Smooth muscle cell (in vitro differentiated cells): ENCODE results near the gene ADI1. TPM values are rescaled to one million over a fixed set of nuclear protein-coding genes. Genes with fewer than 3 reads are reported as not detected.
A peak's percentile ranks its signal among the peaks of the same experiment; 100 is the strongest.
"Not testable (repeated sequence)": the region's sequence is repeated elsewhere in the genome, so short reads cannot be mapped to it uniquely, and the experiment has no call there.

Source experiments
- DNase-seq: peaks from one replicate; lab custom pipeline; 2025; ENCODE audit not compliant: unreplicated experiment; lab: John Stamatoyannopoulos, UW
- H2AFZ ChIP-seq: fragments of 200-600 bp; sonication (generic); 2 replicates; pipeline ENCODE4 v1.6.0; 2016; ENCODE audit warnings: antibody characterized with exemption, low read depth, mild to moderate bottlenecking
- H3F3A ChIP-seq: fragments of 200-600 bp; sonication (generic); 2 replicates; pipeline ENCODE4 v1.6.0; 2017; ENCODE audit warnings: antibody characterized with exemption, low read depth
- H3K27ac ChIP-seq: fragments of 200-600 bp; sonication (generic); 2 replicates; pipeline ENCODE4 v1.5.1; 2016; ENCODE audit warnings: low read depth, mild to moderate bottlenecking
- H3K27me3 ChIP-seq: fragments of 200-600 bp; sonication (generic); 2 replicates; pipeline ENCODE4 v1.6.1; 2016; ENCODE audit warnings: low read depth, mild to moderate bottlenecking
- H3K36me3 ChIP-seq: fragments of 200-600 bp; sonication (generic); 2 replicates; pipeline ENCODE4 v1.5.1; 2016; ENCODE audit warnings: low read depth
- H3K4me1 ChIP-seq: fragments of 200-600 bp; sonication (generic); 2 replicates; pipeline ENCODE4 v1.5.1; 2016; ENCODE audit warnings: low read depth
- H3K4me2 ChIP-seq: fragments of 200-600 bp; sonication (generic); 2 replicates; pipeline ENCODE4 v1.6.0; 2016; ENCODE audit warnings: mild to moderate bottlenecking
- H3K4me3 ChIP-seq: fragments of 200-600 bp; sonication (generic); 2 replicates; pipeline ENCODE4 v1.5.1; 2016; ENCODE audit warnings: mild to moderate bottlenecking
- H3K79me2 ChIP-seq: fragments of 200-600 bp; sonication (generic); 2 replicates; pipeline ENCODE4 v1.6.0; 2016; ENCODE audit warnings: low read depth, mild to moderate bottlenecking
- H3K9ac ChIP-seq: fragments of 200-600 bp; sonication (generic); 2 replicates; pipeline ENCODE4 v1.6.0; 2016; ENCODE audit warnings: low read depth
- H3K9me3 ChIP-seq: fragments of 200-600 bp; sonication (generic); replicated peaks from 2 replicates; pipeline ENCODE4 v1.5.1; 2016; ENCODE audit warnings: low read depth
- H4K20me1 ChIP-seq: fragments of 200-600 bp; sonication (generic); 2 replicates; pipeline ENCODE4 v1.6.0; 2016; ENCODE audit warnings: low read depth
- CTCF ChIP-seq: fragments of 200-600 bp; sonication (generic); IDR thresholded peaks from 2 replicates; pipeline ENCODE4 v1.5.1; 2017; ENCODE audit warnings: borderline replicate concordance, mild to moderate bottlenecking, antibody characterized with exemption; ENCODE audit not compliant: insufficient read depth, poor library complexity, severe bottlenecking
- WGBS: methylation state at CpG from one replicate; pipeline ENCODE4 v1.1.7; 2016; ENCODE audit warnings: low lambda C conversion rate; 5-methylcytosine and 5-hydroxymethylcytosine counted together
- polyA plus RNA-seq: library from polyadenylated mRNA; unstranded; fragments of >200 nt; fragmentation: Nextera tagmentation; extraction: Ambion mirVana; gene quantifications from 2 replicates; pipeline ENCODE4 v1.2.1, GENCODE V29; 2016
- total RNA-seq: library from RNA; depleted of rRNA; stranded (reverse); fragments of >200 nt; gene quantifications from 2 replicates; pipeline ENCODE4 v1.2.3, GENCODE V29; 2014

ADI1 gene
- total and polyA plus RNA-seq, 2 experiments from 2014 or later, result 19.0 to 30.9 TPM

GRCh38 chr2:3494984-3495666, 24.2 kb downstream of the ADI1 start:
- H3K4me1 ChIP-seq, result peaks cover 4% of the 10 kb centered on the region
- no peak for TF ChIP-seq CTCF
- H3K27ac ChIP-seq, result no peak overlapping the region

GRCh38 chr2:3493615-3494007, 25.7 kb downstream of the ADI1 start:
- Histone ChIP-seq H3K27ac (peak overlapping the region; percentile 45), H3F3A (no peaks in the 10 kb centered on the region), H3K4me2 (peak overlapping the region; percentile 59), H3K4me1 (peaks cover 4% of the 10 kb centered on the region), H3K27me3 (no peaks in the 10 kb centered on the region), H3K79me2 (no peaks in the 10 kb centered on the region), H3K36me3 (no peaks in the 10 kb centered on the region), H3K4me3 (no peak overlapping the region), H3K9ac (no peak overlapping the region), H3K9me3 (no peaks in the 10 kb centered on the region), H4K20me1 (no peaks in the 10 kb centered on the region), H2AFZ (no peak overlapping the region)
- TF ChIP-seq CTCF, result no peak
- DNase-seq, result no peak
- 39% methylated on average over 10 of the region's 10 CpGs for WGBS

More at GRCh38 chr2:3494984-3495666, 24.2 kb downstream of the ADI1 start:
- no peaks in the 10 kb centered on the region for H3K36me3 ChIP-seq
- DNase-seq, result no peak
- no peaks in the 10 kb centered on the region for H3K9me3 ChIP-seq
- H3K79me2 ChIP-seq, result no peaks in the 10 kb centered on the region
- 95% methylated on average over 13 of the region's 13 CpGs for WGBS
- no peaks in the 10 kb centered on the region for H4K20me1 ChIP-seq
- no peak overlapping the region for H2AFZ ChIP-seq
- no peak overlapping the region for H3K9ac ChIP-seq
- no peaks in the 10 kb centered on the region for H3K27me3 ChIP-seq
- H3K4me3 ChIP-seq, result no peak overlapping the region
- H3K4me2 ChIP-seq, result no peak overlapping the region
- no peaks in the 10 kb centered on the region for H3F3A ChIP-seq

GRCh38 chr2:3492951-3493614, 26.2 kb downstream of the ADI1 start:
- Histone ChIP-seq H3K4me3 (no peak overlapping the region), H3K4me2 (peak overlapping the region; percentile 59), H3K9ac (no peak overlapping the region), H3K27me3 (no peaks in the 10 kb centered on the region), H3K79me2 (no peaks in the 10 kb centered on the region), H2AFZ (no peak overlapping the region), H4K20me1 (no peaks in the 10 kb centered on the region), H3F3A (no peaks in the 10 kb centered on the region), H3K36me3 (no peaks in the 10 kb centered on the region), H3K27ac (peak overlapping the region; percentile 45), H3K9me3 (no peaks in the 10 kb centered on the region), H3K4me1 (peaks cover 4% of the 10 kb centered on the region)
- no peak for DNase-seq
- TF ChIP-seq CTCF, result no peak
- WGBS, result 61% methylated on average over 29 of the region's 29 CpGs

- not testable (repeated sequence) for H3K9me3 ChIP-seq, H3K4me1 ChIP-seq, H3K4me2 ChIP-seq, H3K79me2 ChIP-seq, H3K36me3 ChIP-seq, H3K9ac ChIP-seq, DNase-seq, H3K27me3 ChIP-seq, H3F3A ChIP-seq, H2AFZ ChIP-seq, H3K4me3 ChIP-seq, H4K20me1 ChIP-seq
- WGBS, result 91% methylated on average over 12 of the region's 12 CpGs
- peak overlapping the region; percentile 45 for H3K27ac ChIP-seq
These were observed 26.9 kb downstream of the ADI1 start for GRCh38 chr2:3492475-3492787.
